Measurements from ENCODE around the gene OTP. TPM values are rescaled to one million over a fixed set of nuclear protein-coding genes. Genes with fewer than 3 reads are reported as not detected.

The OTP gene
- total RNA-seq, 3 donors from 2014 or later, result 0.15 TPM; not detected in 2

DNA sequence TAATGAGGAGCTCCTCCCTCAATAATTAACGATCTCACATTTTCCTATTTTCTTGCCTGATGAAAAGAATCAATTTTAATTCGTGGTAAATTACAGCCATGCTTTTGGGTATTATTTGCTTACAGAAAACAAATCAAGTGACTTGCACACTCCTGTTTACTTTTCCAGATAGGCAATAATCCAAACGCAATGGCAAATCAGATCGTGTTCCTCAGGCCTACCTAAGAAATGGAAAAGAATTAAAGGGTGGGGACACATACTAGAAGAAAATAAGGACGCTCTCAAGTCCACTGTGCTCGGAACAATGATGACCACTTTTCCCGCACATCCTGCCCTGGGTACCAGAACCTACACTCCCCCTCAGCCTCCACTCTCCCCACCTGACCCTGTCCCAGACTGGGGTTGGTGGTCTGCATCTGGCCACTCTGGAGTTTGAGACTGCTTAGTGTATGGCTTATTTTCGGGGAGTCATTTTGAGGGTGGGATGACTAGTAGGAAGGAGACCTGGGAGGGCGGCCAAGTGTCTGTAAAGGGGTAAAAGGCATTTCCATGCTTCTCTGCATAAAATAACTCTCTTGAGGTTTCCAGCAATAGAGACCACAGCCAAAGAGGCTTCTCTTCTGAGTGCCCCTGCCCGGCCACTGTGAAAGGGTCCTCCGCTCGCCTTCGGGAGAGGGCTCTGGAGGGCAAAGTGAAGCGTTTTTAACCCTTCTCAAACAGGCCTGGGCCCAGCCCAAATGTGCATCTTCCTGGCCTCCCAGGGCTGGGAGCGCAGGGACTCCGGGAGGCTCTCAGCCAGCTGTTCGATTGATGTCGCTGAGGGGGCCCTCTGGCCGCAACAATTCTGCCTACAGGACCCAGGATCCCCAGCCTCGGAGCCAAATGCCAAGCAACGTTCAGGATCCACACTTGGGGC lies 4.5 kb upstream of the OTP start:
- no peak overlapping the region for H3K4me3 ChIP-seq
- DNase-seq (ENCODE audit: low spot score in 2 of 2), result no peak
- H3K27ac ChIP-seq, result no peak overlapping the region
- peaks cover 7 to 84% of the 10 kb centered on the region in 2 donors for H3K27me3 ChIP-seq
- TF ChIP-seq POLR2A (IDR thresholded peaks at IDR 0.05) (no peak), POLR2AphosphoS5 (IDR thresholded peaks at IDR 0.05) (no peak)
- TF ChIP-seq, protein P1, sequence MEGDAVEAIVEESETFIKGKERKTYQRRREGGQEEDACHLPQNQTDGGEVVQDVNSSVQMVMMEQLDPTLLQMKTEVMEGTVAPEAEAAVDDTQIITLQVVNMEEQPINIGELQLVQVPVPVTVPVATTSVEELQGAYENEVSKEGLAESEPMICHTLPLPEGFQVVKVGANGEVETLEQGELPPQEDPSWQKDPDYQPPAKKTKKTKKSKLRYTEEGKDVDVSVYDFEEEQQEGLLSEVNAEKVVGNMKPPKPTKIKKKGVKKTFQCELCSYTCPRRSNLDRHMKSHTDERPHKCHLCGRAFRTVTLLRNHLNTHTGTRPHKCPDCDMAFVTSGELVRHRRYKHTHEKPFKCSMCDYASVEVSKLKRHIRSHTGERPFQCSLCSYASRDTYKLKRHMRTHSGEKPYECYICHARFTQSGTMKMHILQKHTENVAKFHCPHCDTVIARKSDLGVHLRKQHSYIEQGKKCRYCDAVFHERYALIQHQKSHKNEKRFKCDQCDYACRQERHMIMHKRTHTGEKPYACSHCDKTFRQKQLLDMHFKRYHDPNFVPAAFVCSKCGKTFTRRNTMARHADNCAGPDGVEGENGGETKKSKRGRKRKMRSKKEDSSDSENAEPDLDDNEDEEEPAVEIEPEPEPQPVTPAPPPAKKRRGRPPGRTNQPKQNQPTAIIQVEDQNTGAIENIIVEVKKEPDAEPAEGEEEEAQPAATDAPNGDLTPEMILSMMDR (IDR thresholded peaks at IDR 0.05), result no peak
- no peaks in the 10 kb centered on the region for H3K9me3 ChIP-seq
- peaks cover 0 to 3% of the 10 kb centered on the region in 2 donors for H3K4me1 ChIP-seq
- intact Hi-C loops (cut with DNase I; ENCODE audit: low total_unique reads), result no loop called here
- no peaks in the 10 kb centered on the region for H3K36me3 ChIP-seq

DNA sequence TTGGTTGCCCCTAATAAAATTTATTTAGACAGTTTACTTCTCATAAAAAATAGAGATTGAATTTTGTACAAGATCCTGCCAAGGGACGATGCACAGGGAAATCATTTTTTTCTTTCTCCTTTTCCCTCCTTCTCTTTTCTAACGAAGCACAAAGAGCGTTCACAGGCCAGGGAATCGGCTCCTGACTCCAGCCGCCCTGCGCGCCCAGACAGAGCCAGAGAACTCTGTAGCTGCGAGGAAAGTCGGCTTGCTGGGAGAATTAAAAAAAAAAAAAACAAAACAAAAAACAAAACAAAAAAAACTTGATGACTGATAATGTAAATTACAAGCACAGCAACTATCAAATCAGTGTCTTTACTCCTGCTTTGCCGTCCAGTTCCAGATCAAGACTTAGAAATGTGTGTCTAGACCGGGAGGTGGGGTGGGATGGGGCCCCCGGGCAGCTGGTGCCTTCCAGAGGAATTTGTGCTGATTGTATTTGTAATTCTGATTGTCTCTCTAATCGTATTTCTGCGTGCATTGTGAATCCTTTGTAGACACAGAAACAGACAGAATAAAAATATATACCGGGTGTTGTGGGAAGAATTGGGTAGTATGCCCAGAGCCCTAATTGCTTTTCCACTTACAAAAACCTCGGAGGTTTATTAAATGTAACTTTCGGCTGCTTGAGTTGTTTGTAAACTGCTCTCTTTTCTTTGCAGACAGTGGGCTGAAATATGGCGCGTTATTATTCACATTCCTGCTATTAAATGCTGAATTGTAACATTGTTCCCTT lies 3.6 kb upstream of the OTP start:
- intact Hi-C loops (cut with DNase I; ENCODE audit: low total_unique reads), result no loop called here
- no peaks in the 10 kb centered on the region for H3K9me3 ChIP-seq
- no peak overlapping the region for H3K4me3 ChIP-seq
- DNase-seq (ENCODE audit: low spot score in 2 of 2), result no peak
- H3K27ac ChIP-seq, result no peak overlapping the region
- TF ChIP-seq POLR2AphosphoS5 (IDR thresholded peaks at IDR 0.05) (no peak), POLR2A (IDR thresholded peaks at IDR 0.05) (no peak)
- TF ChIP-seq, protein P1 (IDR thresholded peaks at IDR 0.05), result no peak
- no peaks in the 10 kb centered on the region for H3K36me3 ChIP-seq
- peaks cover 7 to 92% of the 10 kb centered on the region in 2 donors for H3K27me3 ChIP-seq
- H3K4me1 ChIP-seq, result peaks cover 0 to 3% of the 10 kb centered on the region in 2 donors

DNA sequence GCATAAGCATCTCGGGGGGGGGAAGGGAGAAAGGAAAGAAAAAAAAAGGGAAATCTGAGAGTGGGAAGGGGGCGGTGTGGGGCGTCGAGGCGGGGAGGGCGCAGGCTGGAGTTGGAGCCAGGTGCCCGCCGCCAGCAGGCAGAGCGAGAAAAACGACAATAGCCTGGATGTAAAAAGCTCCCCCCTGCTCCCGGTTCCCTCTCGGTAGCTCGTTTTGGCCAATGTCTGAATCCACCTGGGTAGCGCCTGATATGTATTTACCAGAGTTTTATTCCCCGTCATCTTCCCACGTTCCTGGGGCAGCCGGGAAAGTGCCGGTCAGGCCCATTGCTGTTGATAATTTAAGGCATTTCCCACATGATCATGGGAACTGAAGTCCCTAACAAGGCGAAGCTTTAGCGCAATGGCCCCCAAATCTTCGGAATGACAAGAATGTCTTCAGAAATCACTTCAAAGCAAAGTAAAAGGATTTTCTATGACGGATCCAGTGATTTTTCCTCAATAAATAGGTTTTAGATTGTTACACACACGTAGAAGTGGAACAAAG lies 3.0 kb upstream of the OTP start:
- TF ChIP-seq, protein P1 (IDR thresholded peaks at IDR 0.05), result no peak

DNA sequence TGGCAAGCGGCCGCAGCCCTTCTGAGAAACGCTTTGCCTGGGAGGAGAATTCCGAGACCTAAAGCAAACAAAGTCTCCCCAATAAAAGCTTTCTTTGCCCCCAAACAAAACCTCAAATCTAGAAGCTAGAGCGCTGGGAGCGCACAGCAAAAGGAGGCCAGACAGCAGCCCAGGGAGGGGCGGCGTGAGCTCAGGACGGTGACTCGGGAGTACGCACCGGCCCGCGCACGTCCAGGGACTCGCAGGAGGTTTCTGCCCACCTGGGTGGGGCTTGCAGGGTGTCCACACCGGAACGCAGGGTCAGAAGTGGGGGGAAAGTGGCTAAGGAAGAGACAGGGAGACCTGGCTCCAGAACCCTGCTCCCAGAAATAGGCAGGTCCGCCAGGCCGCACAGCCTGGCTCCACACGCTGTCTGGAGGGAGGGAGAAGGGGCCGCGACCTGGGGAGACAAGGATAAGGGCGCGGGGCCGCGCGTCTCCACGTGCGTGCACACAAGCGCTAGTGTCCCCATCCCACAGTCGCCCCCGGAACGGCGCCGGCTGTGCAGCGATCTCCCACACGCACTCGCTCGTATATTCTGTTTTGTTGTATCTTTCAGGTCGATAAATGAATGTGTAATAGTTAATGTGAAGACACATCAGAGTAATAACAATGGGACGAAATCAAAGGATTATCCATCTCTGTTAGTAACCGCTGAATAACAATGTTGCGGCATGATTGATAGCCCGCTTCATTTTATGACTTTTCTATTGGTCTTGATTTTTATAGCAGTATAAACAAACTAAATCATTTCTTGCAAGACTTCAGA lies 2.3 kb upstream of the OTP start:
- Histone ChIP-seq H3K36me3 (no peaks in the 10 kb centered on the region), H3K4me3 (no peak overlapping the region), H3K27me3 (peaks cover 12 to 99% of the 10 kb centered on the region in 2 donors), H3K27ac (no peak overlapping the region), H3K4me1 (peaks cover 0 to 3% of the 10 kb centered on the region in 2 donors), H3K9me3 (no peaks in the 10 kb centered on the region)
- DNase-seq (ENCODE audit: low spot score in 2 of 2), result no peak
- TF ChIP-seq POLR2A (IDR thresholded peaks at IDR 0.05) (no peak), POLR2AphosphoS5 (IDR thresholded peaks at IDR 0.05) (no peak)
- intact Hi-C loops (cut with DNase I; ENCODE audit: low total_unique reads), result no loop called here

More for the DNA sequence above, 3.0 kb upstream of the OTP start:
- intact Hi-C loops (cut with DNase I; ENCODE audit: low total_unique reads), result no loop called here
- Histone ChIP-seq H3K4me1 (peaks cover 0 to 3% of the 10 kb centered on the region in 2 donors), H3K9me3 (no peaks in the 10 kb centered on the region), H3K4me3 (no peak overlapping the region), H3K27me3 (peaks cover 12 to 99% of the 10 kb centered on the region in 2 donors), H3K36me3 (no peaks in the 10 kb centered on the region), H3K27ac (no peak overlapping the region)
- DNase-seq (ENCODE audit: low spot score in 2 of 2), result no peak

Data from breast epithelium (tissue), 4 donors.